MM.1S (cell line): ENCODE results near the gene RHEB.
"Not testable (repeated sequence)": the region's sequence is repeated elsewhere in the genome, so short reads cannot be mapped to it uniquely, and the experiment has no call there.

Experiments used
- DNase-seq: peaks from one replicate; pipeline ENCODE4 v3.0.0-alpha.2; 2015
- H2AFZ ChIP-seq: fragments of 300-600 bp; sonication (generic); 2 replicates; pipeline ENCODE4 v1.6.0; 2016; ENCODE audit warnings: antibody characterized with exemption, low read length
- H3F3A ChIP-seq: fragments of 300-600 bp; sonication (generic); 2 replicates; pipeline ENCODE4 v1.6.1; 2016; ENCODE audit warnings: mild to moderate bottlenecking, antibody characterized with exemption, low read length, moderate library complexity, mixed read lengths; ENCODE audit not compliant: insufficient read depth
- H3K27ac ChIP-seq: fragments of 300-600 bp; sonication (generic); 2 replicates; pipeline ENCODE4 v1.5.1; 2016; ENCODE audit warnings: mild to moderate bottlenecking, low read length
- H3K27me3 ChIP-seq: fragments of 300-600 bp; sonication (generic); replicated peaks from 2 replicates; pipeline ENCODE4 v1.6.0; 2016; ENCODE audit warnings: low read length; ENCODE audit not compliant: insufficient read depth
- H3K36me3 ChIP-seq: fragments of 300-600 bp; sonication (generic); replicated peaks from 2 replicates; pipeline ENCODE4 v1.6.1; 2016; ENCODE audit warnings: mild to moderate bottlenecking, low read length, mixed read lengths; ENCODE audit not compliant: insufficient read depth
- H3K4me1 ChIP-seq: fragments of 300-600 bp; sonication (generic); 2 replicates; pipeline ENCODE4 v1.6.1; 2016; ENCODE audit warnings: low read length, mixed read lengths
- H3K4me2 ChIP-seq: fragments of 300-600 bp; sonication (generic); 2 replicates; pipeline ENCODE4 v1.6.0; 2016; ENCODE audit warnings: low read depth, low read length
- H3K4me3 ChIP-seq: fragments of 300-600 bp; sonication (generic); 2 replicates; pipeline ENCODE4 v1.5.1; 2016; ENCODE audit warnings: low read length, mixed read lengths
- H3K79me2 ChIP-seq: fragments of 300-600 bp; sonication (generic); 2 replicates; pipeline ENCODE4 v1.6.1; 2016; ENCODE audit warnings: mixed run types, low read length, mixed read lengths
- H3K9ac ChIP-seq: fragments of 300-600 bp; sonication (generic); 2 replicates; pipeline ENCODE4 v1.6.1; 2016; ENCODE audit warnings: low read length, mixed read lengths
- H3K9me2 ChIP-seq: fragments of 300-600 bp; sonication (generic); replicated peaks from 2 replicates; pipeline ENCODE4 v1.6.1; 2016; ENCODE audit warnings: mild to moderate bottlenecking, low read length, mixed read lengths; ENCODE audit not compliant: insufficient read depth
- H3K9me3 ChIP-seq: fragments of 300-600 bp; sonication (generic); replicated peaks from 2 replicates; pipeline ENCODE4 v1.6.1; 2016; ENCODE audit warnings: mild to moderate bottlenecking, low read length, mixed read lengths; ENCODE audit not compliant: insufficient read depth
- H4K20me1 ChIP-seq: fragments of 300-600 bp; sonication (generic); 2 replicates; pipeline ENCODE4 v1.6.1; 2016; ENCODE audit warnings: mild to moderate bottlenecking, low read length, moderate library complexity, mixed read lengths; ENCODE audit not compliant: insufficient read depth
- EZH2 ChIP-seq: fragments of 300-600 bp; sonication (generic); optimal IDR thresholded peaks from 2 replicates; pipeline ENCODE3; 2017; ENCODE audit warnings: low read depth, mild to moderate bottlenecking, antibody characterized with exemption, low read length, mixed read lengths
- EZH2phosphoT487 ChIP-seq: fragments of 300-600 bp; sonication (generic); IDR thresholded peaks from 2 replicates; pipeline ENCODE4 v1.6.1; 2018; ENCODE audit warnings: antibody characterized with exemption, low read length
- TF ChIP-seq, protein P1 (sequence below): fragments of 300-600 bp; sonication (generic); IDR thresholded peaks from 2 replicates; pipeline ENCODE4 v1.5.1; 2016; ENCODE audit warnings: antibody characterized with exemption, low read length, mixed read lengths

Gene RHEB

GRCh38 chr7:151540146-151540545, 20.5 kb upstream of the RHEB start:
- TF ChIP-seq, protein P1, sequence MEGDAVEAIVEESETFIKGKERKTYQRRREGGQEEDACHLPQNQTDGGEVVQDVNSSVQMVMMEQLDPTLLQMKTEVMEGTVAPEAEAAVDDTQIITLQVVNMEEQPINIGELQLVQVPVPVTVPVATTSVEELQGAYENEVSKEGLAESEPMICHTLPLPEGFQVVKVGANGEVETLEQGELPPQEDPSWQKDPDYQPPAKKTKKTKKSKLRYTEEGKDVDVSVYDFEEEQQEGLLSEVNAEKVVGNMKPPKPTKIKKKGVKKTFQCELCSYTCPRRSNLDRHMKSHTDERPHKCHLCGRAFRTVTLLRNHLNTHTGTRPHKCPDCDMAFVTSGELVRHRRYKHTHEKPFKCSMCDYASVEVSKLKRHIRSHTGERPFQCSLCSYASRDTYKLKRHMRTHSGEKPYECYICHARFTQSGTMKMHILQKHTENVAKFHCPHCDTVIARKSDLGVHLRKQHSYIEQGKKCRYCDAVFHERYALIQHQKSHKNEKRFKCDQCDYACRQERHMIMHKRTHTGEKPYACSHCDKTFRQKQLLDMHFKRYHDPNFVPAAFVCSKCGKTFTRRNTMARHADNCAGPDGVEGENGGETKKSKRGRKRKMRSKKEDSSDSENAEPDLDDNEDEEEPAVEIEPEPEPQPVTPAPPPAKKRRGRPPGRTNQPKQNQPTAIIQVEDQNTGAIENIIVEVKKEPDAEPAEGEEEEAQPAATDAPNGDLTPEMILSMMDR: no peak
- no peak for TF ChIP-seq EZH2
- no peak overlapping the region for H2AFZ ChIP-seq
- no peaks in the 10 kb centered on the region for H3K36me3 ChIP-seq
- no peak overlapping the region for H3K4me2 ChIP-seq
- H3K9me3 ChIP-seq: no peaks in the 10 kb centered on the region
- H4K20me1 ChIP-seq: no peaks in the 10 kb centered on the region
- no peak overlapping the region for H3K27ac ChIP-seq
- no peaks in the 10 kb centered on the region for H3F3A ChIP-seq
- no peak overlapping the region for H3K9ac ChIP-seq
- no peaks in the 10 kb centered on the region for H3K79me2 ChIP-seq
- H3K9me2 ChIP-seq: no peaks in the 10 kb centered on the region
- no peak overlapping the region for H3K4me3 ChIP-seq
- no peaks in the 10 kb centered on the region for H3K4me1 ChIP-seq
- no peaks in the 10 kb centered on the region for H3K27me3 ChIP-seq
- no peak for DNase-seq

DNA sequence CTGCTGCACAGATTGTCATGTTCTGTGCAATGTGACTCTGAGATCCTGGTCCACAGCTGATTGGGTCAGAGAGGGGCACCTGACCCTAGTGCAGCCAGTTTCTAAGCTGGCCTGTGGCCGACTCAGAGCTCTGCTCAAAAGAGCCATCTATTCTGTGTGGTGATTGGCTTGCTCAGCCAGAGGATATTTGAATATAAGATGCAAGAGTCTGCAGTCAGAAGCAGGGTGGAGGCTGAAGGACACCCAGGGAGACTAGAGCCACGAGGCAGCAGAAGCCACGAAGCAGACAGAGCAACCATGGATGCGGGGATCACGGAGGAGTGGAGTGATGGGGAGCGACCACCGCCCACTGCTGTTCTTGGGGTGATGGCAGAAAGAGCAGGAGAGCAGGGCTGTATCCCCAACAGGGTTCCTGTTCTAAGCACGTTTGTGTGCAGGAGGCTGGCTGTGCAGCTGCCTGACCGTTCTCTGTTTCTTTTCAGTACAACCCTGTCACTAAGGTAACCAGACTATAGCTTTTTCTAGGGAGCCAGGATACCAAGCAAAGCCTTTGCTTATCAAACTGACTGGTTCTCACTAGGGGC, 19.5 kb upstream of the RHEB start:
- Histone ChIP-seq H3K27ac (no peak overlapping the region), H3F3A (no peaks in the 10 kb centered on the region), H4K20me1 (no peaks in the 10 kb centered on the region), H2AFZ (no peak overlapping the region), H3K9me3 (no peaks in the 10 kb centered on the region), H3K27me3 (no peaks in the 10 kb centered on the region), H3K4me1 (no peaks in the 10 kb centered on the region), H3K36me3 (no peaks in the 10 kb centered on the region), H3K79me2 (no peaks in the 10 kb centered on the region), H3K4me2 (no peak overlapping the region), H3K9me2 (no peaks in the 10 kb centered on the region), H3K4me3 (no peak overlapping the region), H3K9ac (no peak overlapping the region)
- TF ChIP-seq EZH2 (no peak), EZH2phosphoT487 (no peak)
- TF ChIP-seq, protein P1: no peak
- DNase-seq: no peak

GRCh38 chr7:151537818-151538561, 18.3 kb upstream of the RHEB start:
- H3K9me2 ChIP-seq: no peaks in the 10 kb centered on the region
- H4K20me1 ChIP-seq: no peaks in the 10 kb centered on the region
- H3K4me3 ChIP-seq: no peak overlapping the region
- no peaks in the 10 kb centered on the region for H3K36me3 ChIP-seq
- H3K4me1 ChIP-seq: no peaks in the 10 kb centered on the region
- DNase-seq: no peak
- no peak overlapping the region for H2AFZ ChIP-seq
- H3K27ac ChIP-seq: no peak overlapping the region
- H3F3A ChIP-seq: no peaks in the 10 kb centered on the region
- no peak for TF ChIP-seq EZH2phosphoT487
- TF ChIP-seq EZH2: no peak
- TF ChIP-seq, protein P1: no peak
- no peaks in the 10 kb centered on the region for H3K9me3 ChIP-seq
- H3K9ac ChIP-seq: no peak overlapping the region
- no peaks in the 10 kb centered on the region for H3K79me2 ChIP-seq
- no peak overlapping the region for H3K4me2 ChIP-seq
- no peaks in the 10 kb centered on the region for H3K27me3 ChIP-seq

- H3K9me2 ChIP-seq, H2AFZ ChIP-seq, H4K20me1 ChIP-seq, DNase-seq, H3K27me3 ChIP-seq, H3K9me3 ChIP-seq, H3K36me3 ChIP-seq, H3K9ac ChIP-seq, H3K4me2 ChIP-seq, H3K4me1 ChIP-seq, H3K4me3 ChIP-seq, H3K27ac ChIP-seq, H3F3A ChIP-seq, H3K79me2 ChIP-seq: not testable (repeated sequence)
These were observed 16.5 kb upstream of the RHEB start for GRCh38 chr7:151536178-151536577.
